Endothelial cell of umbilical vein (primary cell): ENCODE measurements around the gene LBR. TPM values are rescaled to one million over a fixed set of nuclear protein-coding genes. Genes with fewer than 3 reads are reported as not detected.

Source experiments
- BruUV-seq: library from RNA; stranded (reverse); fragments of 400-500 nt; replicated peaks from 2 replicates; lab custom pipeline; 2021; lab: Mats Ljungman, UMichigan
- CTCF ChIA-PET: fragments of 300-600, 350-600 bp; sonication (Branson Sonifier 250); formaldehyde crosslinking; loops from one replicate; lab custom pipeline; 2021; ENCODE audit warnings: antibody characterized with exemption, inconsistent platforms; lab: Charles Lee
- POLR2A ChIA-PET: fragments of 300-600, 350-600 bp; sonication (Branson Sonifier 250); formaldehyde crosslinking; loops from one replicate; lab custom pipeline; 2021; ENCODE audit warnings: antibody characterized with exemption, inconsistent platforms; lab: Charles Lee
- DNase-seq: peaks from one replicate; pipeline ENCODE4 v3.0.0-alpha.2; 2011; ENCODE audit warnings: low read depth, low spot score
- FAIRE-seq: peaks from 2 replicates; lab custom pipeline; 2011; peaks lifted over from hg19 to GRCh38; lab: Jason Lieb, UNC
- H2AFZ ChIP-seq: 2 replicates; pipeline ENCODE4 v1.6.0; 2012; ENCODE audit warnings: low read depth, low read length, control low read depth, inconsistent platforms
- H3K27ac ChIP-seq: 2 replicates; pipeline ENCODE4 v1.5.1; 2011; ENCODE audit warnings: low read depth, mild to moderate bottlenecking, control low read depth, low read length, moderate library complexity; ENCODE audit not compliant: insufficient read depth
- H3K27me3 ChIP-seq, 2 experiments: 2 replicates each; pipeline versions ENCODE4 v1.6.0 to v1.6.1; 2011; ENCODE audit warnings: low read length in 2 of 2, mixed read lengths in 1 of 2; ENCODE audit not compliant: control insufficient read depth in 2 of 2, insufficient read depth in 2 of 2
- H3K36me3 ChIP-seq, 2 experiments: 2 replicates in 1 of 2; 3 replicates in 1 of 2; pipeline ENCODE4 v1.5.1; 2011; ENCODE audit warnings: low read length in 2 of 2, mild to moderate bottlenecking in 1 of 2, moderate library complexity in 1 of 2; ENCODE audit not compliant: control insufficient read depth in 2 of 2, insufficient read depth in 2 of 2; ENCODE audit errors: extremely low read depth in 1 of 2
- H3K4me1 ChIP-seq: 3 replicates; pipeline ENCODE4 v1.5.1; 2011; ENCODE audit warnings: mild to moderate bottlenecking, low read length; ENCODE audit not compliant: control insufficient read depth, insufficient read depth; ENCODE audit errors: extremely low read depth
- H3K4me2 ChIP-seq: 2 replicates; pipeline ENCODE4 v1.6.1; 2011; ENCODE audit warnings: low read length, control low read depth, mixed read lengths; ENCODE audit not compliant: insufficient read depth
- H3K4me3 ChIP-seq, 3 experiments: fragments of 200-600 bp in 1 of 3; sonication (generic), shearing (Covaris generic) in 1 of 3; replicated peaks in 1 of 3; 2 replicates each; pipeline ENCODE4 v1.5.1; 2011 to 2016; ENCODE audit warnings: control low read depth in 3 of 3, low read length in 3 of 3, mild to moderate bottlenecking in 2 of 3, inconsistent platforms in 1 of 3, low read depth in 1 of 3, moderate library complexity in 1 of 3; ENCODE audit not compliant: insufficient read depth in 1 of 3
- H3K79me2 ChIP-seq: 2 replicates; pipeline ENCODE4 v1.6.0; 2012; ENCODE audit warnings: low read length, inconsistent platforms; ENCODE audit not compliant: control insufficient read depth, insufficient read depth
- H3K9ac ChIP-seq: replicated peaks from 2 replicates; pipeline ENCODE3; 2011; ENCODE audit warnings: low read length, control low read depth; ENCODE audit not compliant: insufficient read depth; ENCODE audit errors: extremely low read depth
- H3K9me1 ChIP-seq: replicated peaks from 3 replicates; pipeline ENCODE4 v1.6.0; 2011; ENCODE audit warnings: mild to moderate bottlenecking, low read length; ENCODE audit not compliant: control insufficient read depth, insufficient read depth; ENCODE audit errors: extremely low read depth
- H3K9me3 ChIP-seq: replicated peaks from 2 replicates; pipeline ENCODE4 v1.5.1; 2012; ENCODE audit warnings: low read length, inconsistent platforms; ENCODE audit not compliant: control insufficient read depth, insufficient read depth
- H4K20me1 ChIP-seq: replicated peaks from 2 replicates; pipeline ENCODE3; 2011; ENCODE audit warnings: mild to moderate bottlenecking, low read length; ENCODE audit not compliant: control insufficient read depth, insufficient read depth; ENCODE audit errors: extremely low read depth
- EZH2 ChIP-seq: IDR thresholded peaks from 2 replicates; pipeline ENCODE4 v1.6.1; 2012; ENCODE audit warnings: borderline replicate concordance, low read depth, mild to moderate bottlenecking, moderate library complexity, low read length, inconsistent platforms; ENCODE audit not compliant: severe bottlenecking
- FOS ChIP-seq: IDR thresholded peaks from 2 replicates; pipeline ENCODE4 v1.6.1; 2011; ENCODE audit warnings: mild to moderate bottlenecking, low read length, moderate library complexity, borderline replicate concordance; ENCODE audit not compliant: insufficient read depth
- GATA2 ChIP-seq: IDR thresholded peaks from 2 replicates; pipeline ENCODE4 v1.7.0; 2011; ENCODE audit warnings: low read depth, mild to moderate bottlenecking, moderate library complexity, mixed read lengths, low read length; ENCODE audit not compliant: insufficient read length, insufficient read depth
- JUN ChIP-seq: IDR thresholded peaks from 2 replicates; pipeline ENCODE4 v1.6.1; 2011; ENCODE audit warnings: borderline replicate concordance, low read depth; ENCODE audit not compliant: insufficient read length, insufficient read depth
- MYC ChIP-seq: IDR thresholded peaks from one replicate; pipeline ENCODE4 v1.6.1; 2011; ENCODE audit warnings: mild to moderate bottlenecking, low read depth, low read length
- POLR2A ChIP-seq: IDR thresholded peaks from 2 replicates; pipeline ENCODE4 v1.6.1; 2012; ENCODE audit warnings: low read depth, mild to moderate bottlenecking, control low read depth, low read length
- POLR2AphosphoS5 ChIP-seq: IDR thresholded peaks from 2 replicates; pipeline ENCODE4 v1.6.1; 2012; ENCODE audit warnings: low read depth, mild to moderate bottlenecking, control low read depth, low read length, moderate library complexity; ENCODE audit not compliant: insufficient read depth
- dilution Hi-C: fragments of 300-500 bp; cut with MboI; formaldehyde crosslinking; loops from one replicate; pipeline ENCODE4 v1.15.0; 2019; ENCODE audit warnings: low sequenced_read_pairs; ENCODE audit not compliant: extremely low pct_ligation_motif_present
- intact Hi-C: fragments of 100-400 bp; cut with micrococcal nuclease; formaldehyde crosslinking; loops from one replicate; pipeline ENCODE4 v1.10.0; 2022
- polyA plus RNA-seq, 4 experiments: library from polyadenylated mRNA; depleted of rRNA in 3 of 4; stranded (reverse) in 3 of 4; unstranded in 1 of 4; fragments of >200 nt; gene quantifications; 2 replicates each; pipeline versions ENCODE4 v1.2.1 to v1.2.3, GENCODE V29; 2011 to 2012; ENCODE audit warnings: missing spikeins in 1 of 4
- total RNA-seq: library from RNA; stranded (reverse); gene quantifications from 2 replicates; pipeline ENCODE4 v1.2.3, GENCODE V29; 2021
- TF ChIP-seq, protein P1 (sequence below): IDR thresholded peaks from 2 replicates; pipeline ENCODE4 v1.6.1; 2011; ENCODE audit not compliant: insufficient read depth, insufficient read length
- TF ChIP-seq, protein P2 (sequence below), 2 donors: IDR thresholded peaks; 1 replicate in 1 of 2; 2 replicates in 1 of 2; pipeline ENCODE4 v1.5.1; 2011; ENCODE audit warnings: low read length in 2 of 2, mild to moderate bottlenecking in 2 of 2, moderate library complexity in 2 of 2, control low read depth in 1 of 2, inconsistent platforms in 1 of 2, low read depth in 1 of 2; ENCODE audit not compliant: insufficient read depth in 1 of 2; ENCODE audit errors: extremely low read depth in 1 of 2

LBR gene
- total and polyA plus RNA-seq, 2 donors (not counting 3 experiments of a cell fraction or from before 2014, with no cell fraction given), result 53.9 to 119 TPM

DNA sequence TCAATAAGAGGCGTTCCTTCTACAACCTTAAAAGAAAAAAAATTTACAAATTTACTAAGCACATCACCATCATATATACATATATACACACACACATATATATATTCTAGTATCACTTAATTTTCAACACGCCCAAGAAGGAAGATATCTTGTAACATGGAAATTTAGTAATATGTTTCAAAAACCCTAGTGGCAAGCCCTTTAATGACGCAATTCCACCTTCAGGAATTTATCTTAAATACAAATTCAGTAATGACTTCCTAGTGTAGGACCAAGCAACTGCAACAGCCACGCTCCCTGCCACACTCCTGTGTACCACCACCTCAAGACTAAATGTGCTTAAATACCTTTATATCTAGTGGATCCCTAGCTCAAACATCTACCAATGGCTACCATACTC is 12.5 kb downstream of the LBR start:
- TF ChIP-seq POLR2AphosphoS5, result no peak
- no peak for TF ChIP-seq MYC
- TF ChIP-seq GATA2, result no peak
- TF ChIP-seq, protein P1, sequence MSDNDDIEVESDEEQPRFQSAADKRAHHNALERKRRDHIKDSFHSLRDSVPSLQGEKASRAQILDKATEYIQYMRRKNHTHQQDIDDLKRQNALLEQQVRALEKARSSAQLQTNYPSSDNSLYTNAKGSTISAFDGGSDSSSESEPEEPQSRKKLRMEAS, result no peak
- no peak for TF ChIP-seq EZH2
- TF ChIP-seq FOS, result no peak
- no peak for TF ChIP-seq POLR2A
- no peak for TF ChIP-seq JUN
- TF ChIP-seq, protein P2, sequence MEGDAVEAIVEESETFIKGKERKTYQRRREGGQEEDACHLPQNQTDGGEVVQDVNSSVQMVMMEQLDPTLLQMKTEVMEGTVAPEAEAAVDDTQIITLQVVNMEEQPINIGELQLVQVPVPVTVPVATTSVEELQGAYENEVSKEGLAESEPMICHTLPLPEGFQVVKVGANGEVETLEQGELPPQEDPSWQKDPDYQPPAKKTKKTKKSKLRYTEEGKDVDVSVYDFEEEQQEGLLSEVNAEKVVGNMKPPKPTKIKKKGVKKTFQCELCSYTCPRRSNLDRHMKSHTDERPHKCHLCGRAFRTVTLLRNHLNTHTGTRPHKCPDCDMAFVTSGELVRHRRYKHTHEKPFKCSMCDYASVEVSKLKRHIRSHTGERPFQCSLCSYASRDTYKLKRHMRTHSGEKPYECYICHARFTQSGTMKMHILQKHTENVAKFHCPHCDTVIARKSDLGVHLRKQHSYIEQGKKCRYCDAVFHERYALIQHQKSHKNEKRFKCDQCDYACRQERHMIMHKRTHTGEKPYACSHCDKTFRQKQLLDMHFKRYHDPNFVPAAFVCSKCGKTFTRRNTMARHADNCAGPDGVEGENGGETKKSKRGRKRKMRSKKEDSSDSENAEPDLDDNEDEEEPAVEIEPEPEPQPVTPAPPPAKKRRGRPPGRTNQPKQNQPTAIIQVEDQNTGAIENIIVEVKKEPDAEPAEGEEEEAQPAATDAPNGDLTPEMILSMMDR (IDR thresholded peaks at IDR 0.05; ENCODE audit: extremely low read depth in 1 of 2, insufficient read depth in 1 of 2, low read depth in 1 of 2, low read length in 2 of 2), result no peak
- intact Hi-C loops, result no loop called here
- Histone ChIP-seq H3K4me2 (no peak overlapping the region), H3K36me3 (peaks cover 28 to 42% of the 10 kb centered on the region in 2 experiments), H3K4me3 (no peak overlapping the region), H3K4me1 (no peaks in the 10 kb centered on the region), H3K27ac (no peak overlapping the region), H3K27me3 (no peaks in the 10 kb centered on the region), H3K9me3 (no peaks in the 10 kb centered on the region), H2AFZ (no peak overlapping the region), H4K20me1 (no peaks in the 10 kb centered on the region), H3K9ac (no peak overlapping the region), H3K9me1 (no peaks in the 10 kb centered on the region), H3K79me2 (peaks cover 23% of the 10 kb centered on the region)
- dilution Hi-C loops, result no loop called here
- FAIRE-seq (no peak), DNase-seq (no peak)
- no TSS peak for BruUV-seq
- CTCF ChIA-PET, result no interaction called here
- POLR2A ChIA-PET, result no interaction called here
